ENCODE data around the gene FLAD1.

FLAD1 gene

DNA sequence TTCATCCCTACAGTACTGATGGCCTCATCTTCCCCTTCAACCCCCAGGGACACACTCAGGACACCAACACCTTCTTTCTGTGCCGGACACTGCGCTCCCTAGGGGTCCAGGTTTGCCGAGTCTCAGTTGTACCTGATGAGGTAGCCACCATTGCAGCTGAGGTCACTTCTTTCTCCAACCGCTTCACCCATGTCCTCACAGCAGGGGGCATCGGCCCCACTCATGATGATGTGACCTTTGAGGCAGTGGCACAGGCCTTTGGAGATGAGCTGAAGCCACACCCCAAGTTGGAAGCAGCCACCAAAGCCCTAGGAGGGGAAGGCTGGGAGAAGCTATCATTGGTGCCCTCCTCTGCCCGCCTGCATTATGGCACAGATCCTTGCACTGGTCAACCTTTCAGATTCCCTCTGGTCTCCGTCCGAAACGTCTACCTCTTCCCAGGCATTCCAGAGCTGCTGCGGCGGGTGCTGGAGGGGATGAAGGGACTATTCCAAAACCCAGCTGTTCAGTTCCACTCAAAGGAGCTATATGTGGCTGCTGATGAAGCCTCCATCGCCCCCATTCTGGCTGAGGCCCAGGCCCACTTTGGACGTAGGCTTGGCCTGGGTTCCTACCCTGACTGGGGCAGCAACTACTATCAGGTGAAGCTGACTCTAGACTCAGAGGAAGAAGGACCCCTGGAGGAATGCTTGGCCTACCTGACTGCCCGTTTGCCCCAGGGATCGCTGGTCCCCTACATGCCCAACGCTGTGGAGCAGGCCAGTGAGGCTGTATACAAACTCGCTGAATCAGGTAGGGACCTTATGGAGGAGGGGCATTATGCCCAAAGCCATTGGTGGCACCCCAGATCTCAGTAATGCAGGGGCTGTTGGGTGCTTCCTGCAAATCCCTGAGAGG is 5.2 kb downstream of the FLAD1 start:
- DNase-seq: no peak

DNA sequence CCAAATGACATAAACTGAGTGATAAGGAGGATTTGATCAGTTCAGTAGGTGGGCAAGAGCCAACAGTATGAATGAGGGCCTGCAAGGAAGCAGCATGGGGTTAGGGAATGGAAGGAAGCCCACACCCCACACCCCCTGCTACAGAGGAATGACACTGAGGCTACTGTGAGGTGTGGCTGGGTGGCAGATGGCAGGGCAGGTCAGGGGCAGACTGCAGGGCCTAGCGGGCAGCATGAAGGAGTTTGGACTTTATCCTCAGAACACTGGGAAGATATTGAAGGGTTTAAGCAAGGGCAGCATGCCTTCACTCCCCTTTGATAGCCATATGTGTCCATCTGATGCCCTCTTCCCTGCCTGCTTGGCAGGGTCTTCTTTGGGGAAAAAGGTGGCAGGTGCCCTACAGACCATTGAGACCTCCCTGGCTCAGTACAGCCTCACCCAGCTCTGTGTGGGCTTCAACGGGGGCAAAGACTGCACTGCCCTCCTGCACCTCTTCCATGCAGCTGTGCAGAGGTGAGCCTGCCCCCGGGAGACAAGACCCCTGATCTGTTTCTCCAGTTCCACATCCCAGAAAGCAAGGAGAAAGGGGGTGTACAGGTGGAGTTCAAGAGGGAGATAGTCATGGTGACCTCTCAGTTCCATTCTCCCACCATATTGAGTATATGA is 6.2 kb downstream of the FLAD1 start:
- no peak for DNase-seq

DNA sequence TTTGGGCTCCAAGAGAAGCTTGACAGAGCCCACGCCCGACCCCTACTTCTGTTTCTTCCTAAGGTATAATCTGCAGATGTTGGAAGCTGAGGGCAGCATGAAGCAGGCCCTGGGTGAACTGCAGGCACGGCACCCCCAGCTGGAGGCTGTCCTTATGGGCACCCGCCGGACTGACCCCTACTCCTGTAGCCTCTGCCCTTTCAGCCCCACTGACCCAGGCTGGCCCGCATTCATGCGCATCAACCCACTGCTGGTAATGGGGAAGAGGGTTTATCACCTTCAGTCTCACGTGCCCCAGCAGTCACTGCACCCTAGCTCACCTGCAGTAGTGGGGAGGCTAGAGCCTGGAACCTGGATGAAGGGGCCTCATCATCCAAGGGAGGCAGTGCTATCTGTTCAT is 7.1 kb downstream of the FLAD1 start:
- DNase-seq: no peak

DNA sequence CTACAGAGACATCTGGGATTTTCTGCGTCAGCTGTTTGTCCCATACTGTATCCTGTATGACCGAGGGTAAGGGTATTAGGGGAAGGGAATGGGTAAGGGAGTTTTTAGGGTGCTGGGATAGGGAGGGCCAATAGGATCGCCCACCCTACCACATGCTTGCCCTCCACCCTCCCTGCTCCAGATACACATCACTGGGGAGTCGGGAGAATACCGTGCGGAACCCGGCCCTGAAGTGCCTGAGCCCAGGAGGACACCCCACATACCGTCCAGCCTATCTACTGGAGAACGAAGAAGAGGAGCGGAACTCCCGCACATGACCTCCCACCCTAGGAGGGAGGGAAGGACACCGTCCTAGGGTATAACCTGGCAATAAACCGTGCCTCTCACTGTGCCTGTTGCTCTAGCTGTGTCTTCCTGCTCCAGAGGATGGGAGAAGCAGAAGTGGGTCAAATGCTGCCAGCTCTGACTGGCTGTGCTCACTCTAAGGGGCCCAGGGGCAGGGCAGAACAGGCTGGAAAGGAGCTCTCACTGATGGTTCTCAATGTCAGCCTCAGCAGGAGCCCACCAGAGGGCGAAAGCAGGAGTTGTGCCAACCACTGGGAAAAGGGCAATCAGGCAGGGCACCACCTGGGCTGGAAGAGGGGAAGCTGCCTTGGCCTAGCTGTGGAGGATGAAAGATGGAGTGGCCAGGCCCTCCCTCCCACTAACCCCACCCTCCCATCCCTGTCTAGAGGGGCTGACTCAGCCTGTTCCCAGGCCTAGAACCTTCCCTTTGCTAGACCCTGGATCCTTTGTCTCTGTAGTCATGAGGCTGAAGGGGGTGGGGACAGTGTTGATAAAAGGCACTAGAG is 9.8 kb downstream of the FLAD1 start:
- peak in 1 of 56 donors; percentile 12 for DNase-seq

DNA sequence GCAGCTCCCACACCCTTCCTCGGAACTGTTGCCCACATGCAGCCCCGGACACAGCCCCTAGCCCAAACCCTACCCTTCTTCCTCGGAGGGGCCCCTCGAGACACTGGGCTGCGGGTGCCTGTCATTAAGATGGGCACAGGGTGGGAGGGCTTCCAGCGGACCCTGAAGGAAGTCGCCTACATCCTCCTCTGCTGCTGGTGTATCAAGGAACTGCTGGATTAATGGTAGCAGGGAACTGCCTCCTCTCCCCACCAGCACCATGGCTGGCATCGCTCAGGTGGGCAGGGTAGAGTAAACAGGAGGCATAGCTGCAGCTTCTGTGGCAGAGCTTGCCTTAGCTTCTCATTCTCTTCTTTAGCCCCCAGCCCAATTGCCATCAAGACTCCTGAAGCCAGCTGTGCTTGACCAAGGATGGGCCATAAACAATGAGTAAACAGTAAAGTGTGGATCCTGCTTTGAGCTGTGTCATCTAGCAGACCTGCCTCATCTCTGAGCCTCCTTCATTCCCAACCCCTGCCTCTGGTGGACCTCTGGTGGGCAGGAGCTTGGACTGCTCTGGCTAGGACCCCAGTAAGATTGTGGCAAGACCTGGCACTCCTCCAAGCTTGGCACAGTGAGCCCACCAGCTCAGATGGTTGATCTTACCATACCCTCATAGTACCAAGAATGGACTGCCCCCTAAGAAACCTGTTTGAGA is 10.6 kb downstream of the FLAD1 start, which contains the start of gene LENEP:
TSS of gene LENEP (plus strand) at position 15 of the 697 bp plus-strand sequence. CDS start at position 37, 22 bp downstream.
- no peak for DNase-seq

DNA sequence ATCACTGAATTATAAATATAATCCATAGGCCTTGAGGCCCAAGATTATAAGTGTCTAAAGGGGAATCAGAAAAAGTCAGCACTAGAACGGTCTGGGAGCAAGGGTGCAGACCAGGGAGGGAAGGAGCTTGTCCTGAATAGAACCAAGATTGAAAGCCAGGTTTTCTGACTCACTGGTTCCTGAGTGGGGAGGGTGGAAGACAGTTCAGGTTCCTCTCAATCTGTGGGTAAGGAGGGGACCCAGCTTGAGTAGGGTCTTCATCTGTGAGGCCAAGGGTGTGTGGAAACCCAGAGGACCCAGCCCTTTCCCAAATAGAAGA is 11.1 kb downstream of the FLAD1 start:
- no peak for DNase-seq

DNA sequence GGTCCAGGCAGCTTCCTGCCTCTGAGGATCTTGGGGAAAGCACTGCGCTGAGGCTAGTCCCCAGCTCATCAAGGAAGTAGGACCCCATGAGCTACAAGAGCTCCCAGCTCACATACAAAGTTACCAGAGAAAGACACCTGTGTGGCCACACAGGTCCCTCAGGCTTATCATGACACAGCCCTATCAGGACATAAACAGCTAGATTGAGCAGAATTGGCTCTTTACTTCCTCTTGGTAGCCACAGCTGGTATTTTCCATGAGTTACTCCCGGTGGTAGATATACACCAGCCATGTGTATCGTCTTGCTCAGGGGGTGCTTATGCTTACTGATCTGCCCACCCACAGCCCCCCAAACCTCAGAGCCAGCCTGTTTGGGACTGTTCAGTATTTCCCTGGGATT is 11.4 kb downstream of the FLAD1 start:
- no peak for DNase-seq

DNA sequence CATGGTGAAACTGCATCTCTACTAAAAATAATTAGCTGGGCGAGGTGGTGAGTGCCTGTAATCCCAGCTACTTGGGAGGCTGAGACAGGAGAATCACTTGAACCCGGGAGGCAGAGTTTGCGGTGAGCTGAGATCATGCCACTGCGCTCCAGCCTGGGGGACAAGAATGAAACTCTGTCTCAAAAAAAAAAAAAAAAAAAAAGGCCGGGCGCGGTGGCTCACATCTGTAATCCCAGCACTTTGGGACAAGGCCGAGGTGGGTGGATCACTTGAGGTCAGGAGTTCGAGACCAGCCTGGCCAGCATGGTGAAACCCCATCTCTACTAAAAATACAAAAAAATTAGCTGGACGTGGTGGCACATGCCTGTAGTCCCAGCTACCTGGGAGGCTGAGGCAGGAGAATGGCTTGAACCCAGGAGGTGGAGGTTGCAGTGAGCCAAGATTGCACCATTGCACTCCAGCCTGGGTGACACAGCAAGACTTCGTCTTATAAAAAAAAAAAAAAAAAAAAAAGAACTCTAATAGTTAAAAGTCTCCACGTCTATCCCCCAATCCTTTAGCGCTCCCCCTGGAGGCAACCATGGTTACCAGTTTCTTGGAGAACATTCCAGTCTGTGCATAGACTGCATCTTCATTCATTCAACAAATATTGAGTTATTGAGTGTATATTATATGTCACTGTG is 12.3 kb downstream of the FLAD1 start:
- DNase-seq: peak in 12 of 56 donors; percentile 5 to 61 (median 20)

DNA sequence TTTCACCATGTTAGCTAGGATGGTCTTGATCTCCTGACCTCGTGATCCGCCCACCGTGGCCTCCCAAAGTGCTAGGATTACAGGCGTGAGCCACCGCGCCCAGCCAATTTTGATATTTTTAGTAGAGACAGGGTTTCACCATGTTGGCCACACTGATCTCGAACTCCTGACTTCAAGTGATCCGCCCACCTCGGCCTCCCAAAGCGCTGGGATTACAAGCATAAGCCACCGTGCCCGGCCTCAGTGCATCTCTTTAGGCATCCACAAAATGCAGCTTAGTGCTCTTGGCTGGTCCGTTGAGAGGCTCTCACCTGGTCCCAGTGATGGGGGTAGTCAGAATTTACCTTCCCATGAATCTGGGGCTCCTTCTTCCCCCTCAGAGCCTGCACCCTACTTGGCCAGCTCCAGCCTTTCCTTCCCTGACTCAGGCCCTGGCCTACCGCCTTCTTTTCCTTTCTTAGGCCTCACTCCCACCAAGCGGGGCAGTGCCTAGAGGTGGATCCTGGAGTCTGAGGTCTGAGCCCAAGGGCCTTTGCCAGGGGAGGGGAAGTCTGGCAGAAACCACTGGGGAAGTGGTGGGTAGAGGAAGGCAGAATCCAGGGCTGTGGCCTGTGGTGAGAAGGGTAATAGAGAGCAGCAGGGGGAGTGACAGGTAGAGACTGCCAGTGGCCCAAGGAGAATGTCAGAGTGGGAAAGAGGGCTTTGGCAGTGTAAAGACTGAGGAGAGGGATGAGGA is 14.0 kb downstream of the FLAD1 start:
- DNase-seq: no peak

DNA sequence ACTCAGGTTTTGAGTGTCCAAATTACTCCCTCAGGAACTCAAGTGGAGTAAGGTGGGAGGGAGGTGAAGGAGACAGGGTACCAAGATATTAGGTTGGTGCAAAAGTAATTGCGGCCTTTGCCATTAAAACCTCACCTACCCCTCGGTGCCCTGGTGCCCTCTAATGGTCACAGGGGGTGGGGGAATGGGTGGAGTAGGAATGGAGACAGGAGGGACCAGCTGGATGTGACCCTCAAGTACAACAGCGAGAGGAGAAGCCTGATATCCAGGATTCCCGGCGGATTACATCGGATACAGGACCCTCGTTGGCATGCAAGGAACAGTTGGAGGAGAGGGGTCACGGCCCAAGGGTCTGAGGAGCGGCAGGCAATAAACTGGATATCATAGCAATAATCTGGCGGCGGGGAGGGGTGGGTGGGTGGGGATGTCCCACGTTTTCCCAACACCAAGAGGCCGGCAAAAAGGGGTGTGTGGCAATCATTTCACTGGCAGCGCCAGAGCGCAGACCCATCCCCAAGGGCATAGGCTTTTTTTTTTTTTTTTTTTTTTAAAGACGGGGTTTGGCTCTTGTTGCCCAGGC is 15.1 kb downstream of the FLAD1 start:
- DNase-seq: no peak

DNA sequence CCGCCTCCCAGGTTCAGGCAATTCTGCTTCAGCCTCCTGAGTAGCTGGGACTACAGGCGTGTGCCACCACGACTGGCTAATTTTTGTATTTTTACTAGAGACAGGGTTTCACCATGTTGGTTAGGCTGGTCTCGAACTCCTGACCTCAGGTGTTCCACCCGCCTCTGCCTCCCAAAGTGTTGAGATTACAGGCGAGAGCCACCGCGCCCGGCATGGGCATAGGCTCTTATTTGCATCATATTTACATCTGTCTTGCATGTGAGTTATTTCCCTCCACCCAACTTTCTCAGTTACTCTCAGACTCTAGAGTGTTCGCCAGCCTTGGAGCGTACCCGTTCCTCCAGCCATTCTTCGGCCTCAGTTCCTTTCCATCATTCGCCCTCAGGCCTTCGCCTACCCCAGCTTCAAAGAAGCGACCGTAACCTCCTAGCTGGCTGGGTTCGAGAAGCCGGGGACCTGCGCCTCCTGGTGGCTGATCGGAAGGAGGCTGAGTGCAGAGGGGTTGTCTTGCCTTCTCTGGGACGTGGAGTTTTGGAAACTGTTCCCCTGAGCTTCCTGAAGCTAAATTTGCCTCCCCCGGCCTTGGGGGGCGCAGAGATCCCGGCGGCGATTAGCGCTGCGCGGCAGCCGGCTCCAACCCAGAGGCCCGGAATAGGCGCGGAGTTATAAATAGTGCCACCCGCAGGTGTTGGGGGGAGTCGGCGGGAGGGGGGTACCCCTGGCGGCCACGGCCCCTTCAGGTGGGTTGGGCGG is 15.8 kb downstream of the FLAD1 start:
- peak in 41 of 56 donors; percentile 14 to 70 (median 38) for DNase-seq

DNA sequence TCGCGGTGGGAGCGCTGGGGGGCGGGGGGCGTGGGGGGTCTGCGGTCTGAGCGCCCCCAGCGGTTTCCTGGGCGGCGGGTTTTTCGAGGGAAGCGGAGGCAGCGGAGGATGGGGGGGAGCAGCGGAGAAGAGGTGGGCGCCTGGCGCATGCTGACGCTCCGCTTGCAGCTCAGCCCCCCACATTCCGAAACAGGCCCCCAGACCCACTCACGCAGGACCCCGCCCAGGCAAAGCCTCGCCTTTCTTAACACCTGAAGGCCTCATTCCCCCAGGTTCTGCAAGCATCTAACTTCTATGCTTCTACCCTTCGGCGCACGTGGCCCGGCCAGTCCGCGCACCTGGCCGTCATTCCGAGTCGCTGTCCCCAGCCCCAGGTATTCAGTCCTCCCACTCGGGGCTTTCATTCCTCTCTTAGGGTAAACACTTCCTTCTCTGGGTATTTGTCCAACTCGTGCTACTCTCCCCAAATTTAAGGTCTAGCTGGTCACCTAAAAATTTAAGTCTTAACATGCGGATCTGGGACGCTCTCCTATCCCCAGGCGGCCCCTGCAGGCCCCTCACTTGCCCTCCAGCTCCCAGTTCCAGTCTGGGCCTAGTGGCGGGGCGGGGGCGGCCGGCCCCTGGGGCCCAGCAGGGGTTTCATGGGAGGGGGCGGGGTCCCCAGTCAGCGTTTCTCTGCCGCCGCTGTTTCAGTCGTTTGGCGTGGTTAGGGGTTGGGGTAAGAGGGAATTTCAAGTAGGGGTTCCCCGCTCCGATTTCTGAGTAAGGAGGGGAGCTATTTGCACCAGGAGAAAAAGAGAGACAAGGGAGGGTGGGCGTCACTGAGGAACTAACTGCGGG is 16.6 kb downstream of the FLAD1 start:
- DNase-seq: peak in 2 of 56 donors; percentile 41 to 45

DNA sequence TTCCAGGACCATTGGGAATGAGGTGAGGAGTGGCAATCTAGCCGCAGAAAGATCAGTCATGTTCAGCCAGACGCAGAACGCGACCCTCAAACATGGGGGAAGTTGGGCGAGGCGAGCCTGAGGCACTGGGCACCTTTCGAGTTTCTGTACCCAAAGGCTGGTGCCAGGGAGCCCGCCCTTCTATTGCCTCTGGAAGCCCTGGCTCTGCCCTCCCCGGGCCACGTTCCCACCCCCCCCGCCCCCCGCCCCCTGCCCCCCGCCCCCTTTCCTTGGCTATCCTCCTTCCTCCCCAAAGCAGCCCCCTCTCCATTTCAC is 17.2 kb downstream of the FLAD1 start:
- peak in 11 of 56 donors; percentile 47 to 76 (median 69) for DNase-seq

DNA sequence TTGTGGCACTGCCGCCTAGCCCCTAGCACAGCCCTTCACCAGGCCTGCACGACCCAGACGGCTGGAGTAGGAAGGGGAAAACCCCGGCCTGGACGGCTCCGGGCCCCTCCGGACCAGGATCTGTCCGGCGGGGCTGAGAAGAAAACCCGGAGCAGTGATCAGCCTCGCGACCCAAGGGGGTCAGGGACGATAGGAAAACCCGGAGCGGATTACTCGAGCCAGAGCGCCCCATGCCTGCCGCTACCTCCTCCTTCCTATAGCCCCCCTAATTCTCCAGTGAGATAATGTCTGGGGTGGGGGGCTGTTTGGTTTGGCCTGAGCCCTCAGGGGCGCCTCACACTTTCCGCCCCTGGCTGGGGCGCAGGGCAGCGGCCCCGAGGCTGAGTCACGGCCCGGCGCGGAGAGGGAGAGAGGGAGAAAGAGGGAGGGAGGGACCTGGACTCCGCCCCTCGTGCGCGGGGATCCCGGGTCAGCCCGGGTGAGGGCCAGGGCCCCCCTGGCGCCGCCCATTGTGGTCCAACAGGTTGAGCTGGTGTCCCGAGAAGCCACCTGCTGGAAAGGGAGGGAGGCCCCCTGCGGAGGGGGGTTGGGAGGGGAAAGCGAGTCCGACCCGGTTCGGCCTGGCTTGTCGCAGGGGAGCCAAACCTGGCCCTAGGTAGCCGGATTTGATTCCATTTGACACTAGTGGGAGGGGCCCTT is 17.7 kb downstream of the FLAD1 start:
- peak in 54 of 56 donors; percentile 34 to 96 (median 80) for DNase-seq

DNA sequence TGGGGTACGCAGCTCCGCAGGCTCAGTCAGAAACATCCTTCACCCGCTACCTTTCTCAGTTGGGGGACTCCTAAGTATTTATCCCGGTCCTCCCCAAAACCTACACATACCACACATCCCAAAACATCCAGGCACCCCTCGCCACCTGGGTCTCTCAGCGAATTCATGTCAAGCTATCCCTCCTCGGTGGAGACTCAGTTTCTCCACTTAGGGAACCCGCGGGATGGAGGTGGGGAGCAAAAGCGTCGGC is 18.2 kb downstream of the FLAD1 start:
- DNase-seq: peak in 2 of 56 donors; percentile 79 to 90

DNA sequence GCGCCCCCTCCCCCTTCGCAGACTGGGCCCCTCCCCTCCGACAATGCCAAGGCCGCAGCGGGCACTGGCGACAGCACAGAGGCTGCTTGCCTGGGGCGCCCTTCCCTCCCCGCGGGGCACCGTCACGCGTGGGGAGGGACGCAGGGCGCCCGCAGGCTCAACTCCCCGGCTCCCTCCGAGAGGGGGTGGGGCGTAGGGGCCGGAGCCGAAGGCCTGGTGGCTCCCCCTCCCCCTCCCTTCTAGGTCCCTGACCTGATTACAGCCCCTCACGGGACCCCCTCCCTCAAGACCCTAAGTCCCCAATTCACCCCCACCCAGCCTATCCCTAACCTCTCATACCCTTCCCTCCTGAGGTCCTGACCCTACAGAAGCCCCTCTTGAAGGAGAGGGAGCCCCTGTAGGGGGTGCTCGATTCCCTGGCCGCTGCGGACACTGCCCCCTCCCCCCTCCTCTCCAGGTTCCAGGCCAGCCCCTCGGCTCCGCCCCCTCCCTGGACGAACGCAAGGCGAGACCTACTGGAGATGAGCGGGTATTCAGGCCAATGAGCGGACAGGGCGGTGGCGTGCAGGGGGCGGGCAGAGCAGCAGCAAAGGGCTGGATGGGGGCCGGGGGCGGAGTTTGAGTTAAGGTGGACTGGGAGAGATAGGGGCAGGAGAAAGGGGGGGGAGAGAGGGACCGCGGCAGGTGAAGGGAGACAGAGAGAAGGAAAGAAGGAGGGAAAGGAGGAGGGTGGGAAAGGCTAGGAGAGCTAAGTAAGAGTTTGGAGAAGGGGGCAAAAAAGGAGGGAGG is 18.7 kb downstream of the FLAD1 start:
- DNase-seq: peak; percentile 83 to 100 (median 99)
